ENCODE results near the gene SFN. TPM values are rescaled to one million over a fixed set of nuclear protein-coding genes. Genes with fewer than 3 reads are reported as not detected.

The SFN gene
- 0.23 and 2.3 TPM in 2 replicates for total RNA-seq (ENCODE audit: low replicate concordance)

DNA sequence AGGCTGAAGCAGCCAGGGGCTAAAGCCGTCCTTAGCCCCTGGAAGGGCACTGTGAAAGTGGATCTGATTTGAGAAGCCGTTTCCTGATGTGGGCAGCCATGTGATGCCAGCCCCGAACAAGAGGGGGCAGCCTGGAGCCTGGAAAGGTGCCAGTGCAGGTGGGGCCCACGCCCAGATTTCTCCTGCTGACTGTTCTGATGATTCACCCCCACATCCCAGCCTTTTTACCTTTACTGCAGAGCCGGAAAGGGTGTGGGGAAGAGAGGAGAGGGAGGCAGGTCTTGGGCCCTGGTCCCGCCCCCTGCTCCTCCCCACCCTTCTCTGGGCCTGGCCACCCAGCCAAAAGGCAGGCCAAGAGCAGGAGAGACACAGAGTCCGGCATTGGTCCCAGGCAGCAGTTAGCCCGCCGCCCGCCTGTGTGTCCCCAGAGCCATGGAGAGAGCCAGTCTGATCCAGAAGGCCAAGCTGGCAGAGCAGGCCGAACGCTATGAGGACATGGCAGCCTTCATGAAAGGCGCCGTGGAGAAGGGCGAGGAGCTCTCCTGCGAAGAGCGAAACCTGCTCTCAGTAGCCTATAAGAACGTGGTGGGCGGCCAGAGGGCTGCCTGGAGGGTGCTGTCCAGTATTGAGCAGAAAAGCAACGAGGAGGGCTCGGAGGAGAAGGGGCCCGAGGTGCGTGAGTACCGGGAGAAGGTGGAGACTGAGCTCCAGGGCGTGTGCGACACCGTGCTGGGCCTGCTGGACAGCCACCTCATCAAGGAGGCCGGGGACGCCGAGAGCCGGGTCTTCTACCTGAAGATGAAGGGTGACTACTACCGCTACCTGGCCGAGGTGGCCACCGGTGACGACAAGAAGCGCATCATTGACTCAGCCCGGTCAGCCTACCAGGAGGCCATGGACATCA lies at the start of gene SFN:
Gene SFN, plus strand, starts transcription at position 369 of the 904 bp plus-strand sequence. Its CDS starts 64 bp downstream, at position 433.

DNA sequence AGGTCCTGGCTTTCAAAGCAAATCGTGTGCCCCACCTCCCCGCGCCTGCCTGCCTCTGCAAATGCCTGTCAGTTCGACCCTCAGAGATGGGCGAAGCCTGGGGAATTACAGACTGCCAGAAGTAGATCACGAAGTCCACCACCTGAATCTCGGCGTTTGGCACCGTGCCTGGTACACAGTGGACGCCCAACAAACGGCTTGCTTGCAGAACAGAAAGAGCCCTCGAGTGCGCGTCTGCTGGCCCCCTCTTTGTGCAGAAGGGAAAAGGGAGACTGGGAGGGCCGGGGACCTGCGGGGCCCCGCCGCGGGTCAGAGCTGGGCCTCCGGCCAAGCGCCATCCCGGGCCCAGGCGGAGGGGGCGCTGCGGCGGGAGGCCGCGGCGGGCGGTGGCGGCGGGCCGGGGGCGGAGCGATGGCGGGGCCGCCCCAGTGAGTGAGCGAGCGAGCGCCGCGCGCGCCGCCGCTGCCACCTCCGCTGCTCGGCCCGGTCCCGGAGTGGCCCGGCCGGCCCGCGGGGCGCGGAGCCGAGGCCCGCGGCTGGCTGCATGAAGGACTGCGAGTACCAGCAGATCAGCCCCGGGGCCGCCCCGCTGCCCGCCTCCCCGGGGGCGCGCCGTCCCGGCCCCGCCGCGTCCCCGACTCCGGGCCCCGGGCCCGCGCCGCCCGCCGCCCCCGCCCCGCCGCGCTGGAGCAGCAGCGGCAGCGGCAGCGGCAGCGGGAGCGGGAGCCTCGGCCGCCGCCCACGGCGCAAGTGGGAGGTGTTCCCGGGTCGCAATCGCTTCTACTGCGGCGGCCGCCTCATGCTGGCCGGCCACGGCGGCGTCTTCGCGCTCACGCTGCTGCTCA lies 36.5 kb upstream of the SFN start, which contains the start of gene ZDHHC18:
Gene ZDHHC18, plus strand, starts transcription at position 428 of the 845 bp plus-strand sequence. Its CDS starts 117 bp downstream, at position 545.

DNA sequence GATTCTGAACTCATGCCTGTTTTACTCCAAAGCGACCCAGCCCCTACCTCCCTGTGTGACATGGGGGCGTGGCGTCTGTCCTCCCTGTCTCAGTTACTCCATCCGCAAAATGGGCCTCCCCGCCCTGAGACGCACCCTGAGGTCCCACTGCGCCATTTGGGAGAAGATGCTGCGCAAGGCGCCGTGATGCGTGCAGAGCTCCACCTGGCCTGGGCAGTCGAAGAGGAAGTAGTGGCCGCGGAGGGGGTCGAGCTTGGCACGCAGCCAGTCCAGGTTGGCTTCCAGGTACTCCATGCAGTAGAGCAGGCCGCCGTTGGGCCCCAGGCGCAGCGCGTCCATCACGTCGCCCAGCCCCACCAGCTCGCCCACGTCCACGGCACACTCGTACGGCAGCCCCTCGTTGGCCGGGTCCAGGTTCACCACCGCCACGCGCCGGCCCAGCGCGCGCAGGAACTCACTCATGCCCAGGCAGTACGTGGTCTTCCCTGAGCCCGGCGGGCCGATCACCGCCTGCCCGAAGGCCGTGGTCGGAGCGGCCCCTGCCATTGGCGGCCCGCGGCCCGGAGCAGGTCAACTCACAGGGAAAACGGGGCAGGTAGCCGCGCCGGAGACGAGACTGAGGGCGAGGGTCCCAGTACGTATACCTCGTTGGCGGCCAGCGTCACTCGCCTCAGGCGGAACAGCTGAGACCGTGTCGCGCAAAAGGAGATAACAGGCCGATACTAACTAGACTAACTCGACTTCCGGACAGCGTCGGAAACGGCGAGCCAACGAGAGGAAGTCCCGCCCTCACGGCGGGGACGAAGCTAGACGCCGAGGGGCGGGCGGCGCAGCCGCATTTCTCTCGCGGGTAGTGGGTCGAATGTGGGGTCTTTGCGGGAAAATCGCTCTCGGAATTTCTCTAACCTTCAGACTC lies 26.9 kb downstream of the SFN start, which contains the start of gene GPN2:
Gene GPN2, minus strand, starts transcription at position 733 of the 916 bp plus-strand sequence. Its CDS starts 187 bp downstream, at position 546.

DNA sequence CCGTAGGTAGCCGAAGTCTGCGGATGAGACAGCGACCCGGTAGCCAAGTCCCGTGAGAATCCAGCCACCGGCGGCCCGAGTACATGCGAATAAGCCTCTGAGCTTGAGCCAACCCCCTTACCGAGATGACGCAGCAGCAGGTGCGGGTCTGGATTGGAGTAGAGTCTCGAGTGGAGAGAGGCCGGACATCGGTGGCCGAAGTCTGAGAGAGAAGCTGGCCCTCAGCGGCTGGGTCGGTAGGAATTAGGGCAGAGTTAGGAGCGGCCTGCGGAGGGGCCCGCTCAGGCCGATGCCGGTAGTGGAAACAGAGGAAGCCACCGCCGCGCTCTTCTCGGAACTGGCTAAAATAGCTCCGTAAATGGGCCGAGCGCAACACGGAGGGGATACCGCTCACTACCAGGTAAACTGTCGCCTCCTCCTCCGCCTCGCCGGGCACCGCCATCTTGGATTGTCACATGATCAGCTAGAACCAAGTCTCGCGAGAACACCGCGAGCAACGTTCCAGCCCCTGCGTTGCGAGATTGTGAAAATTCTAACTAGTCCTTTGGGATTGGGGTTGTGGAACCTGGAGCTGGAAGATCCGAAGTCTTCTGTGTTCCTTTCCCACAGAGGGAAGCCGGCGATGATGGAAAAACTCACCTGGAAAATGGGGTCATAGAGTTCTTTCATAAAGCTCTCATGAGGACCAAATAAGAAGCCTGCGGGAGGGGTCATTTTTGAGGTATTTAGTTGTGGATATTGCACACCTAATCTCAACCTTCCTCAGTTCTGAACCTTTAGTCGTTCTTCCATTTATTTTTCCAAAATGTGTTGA lies 37.3 kb downstream of the SFN start, which contains the start of gene GPATCH3:
Gene GPATCH3, minus strand, starts transcription at position 467 of the 814 bp plus-strand sequence. Its CDS starts 25 bp downstream, at position 442.

Other genes with a start within 250 kb of the SFN start
- 6.3 and 8.3 TPM in 2 replicates for gene ARID1A, start 167.1 kb upstream of the SFN start, total RNA-seq (ENCODE audit: low replicate concordance)
- gene PIGV, start 75.2 kb upstream of the SFN start, total RNA-seq (ENCODE audit: low replicate concordance), result 6.0 and 11.4 TPM in 2 replicates
- gene ZDHHC18, start 36.5 kb upstream of the SFN start, total RNA-seq (ENCODE audit: low replicate concordance), result 4.1 and 6.4 TPM in 2 replicates
- gene GPN2, start 27.1 kb downstream of the SFN start, total RNA-seq (ENCODE audit: low replicate concordance), result 10.7 and 13.1 TPM in 2 replicates
- 8.3 and 10.9 TPM in 2 replicates for gene GPATCH3, start 37.3 kb downstream of the SFN start, total RNA-seq (ENCODE audit: low replicate concordance)
- gene NR0B2, start 50.8 kb downstream of the SFN start, total RNA-seq (ENCODE audit: low replicate concordance), result not detected in 2 replicates
- gene NUDC, start 58.6 kb downstream of the SFN start, total RNA-seq (ENCODE audit: low replicate concordance), result 31.3 and 49.4 TPM in 2 replicates
- not detected in 2 replicates for gene KDF1, start 97.3 kb downstream of the SFN start, total RNA-seq (ENCODE audit: low replicate concordance)
- 5.3 and 11.7 TPM in 2 replicates for gene TRNP1, start 130.5 kb downstream of the SFN start, total RNA-seq (ENCODE audit: low replicate concordance)
- gene TENT5B, start 149.7 kb downstream of the SFN start, total RNA-seq (ENCODE audit: low replicate concordance), result 3.7 and 3.9 TPM in 2 replicates